8988T (cell line): ENCODE results near the gene MAP3K12.
A peak's percentile ranks its signal among the peaks of the same experiment; 100 is the strongest.
"Not testable (repeated sequence)": the region's sequence is repeated elsewhere in the genome, so short reads cannot be mapped to it uniquely, and the experiment has no call there.

Experiments used
- DNase-seq: peaks from one replicate; pipeline ENCODE4 v3.0.0; 2011

The MAP3K12 gene, protein sequence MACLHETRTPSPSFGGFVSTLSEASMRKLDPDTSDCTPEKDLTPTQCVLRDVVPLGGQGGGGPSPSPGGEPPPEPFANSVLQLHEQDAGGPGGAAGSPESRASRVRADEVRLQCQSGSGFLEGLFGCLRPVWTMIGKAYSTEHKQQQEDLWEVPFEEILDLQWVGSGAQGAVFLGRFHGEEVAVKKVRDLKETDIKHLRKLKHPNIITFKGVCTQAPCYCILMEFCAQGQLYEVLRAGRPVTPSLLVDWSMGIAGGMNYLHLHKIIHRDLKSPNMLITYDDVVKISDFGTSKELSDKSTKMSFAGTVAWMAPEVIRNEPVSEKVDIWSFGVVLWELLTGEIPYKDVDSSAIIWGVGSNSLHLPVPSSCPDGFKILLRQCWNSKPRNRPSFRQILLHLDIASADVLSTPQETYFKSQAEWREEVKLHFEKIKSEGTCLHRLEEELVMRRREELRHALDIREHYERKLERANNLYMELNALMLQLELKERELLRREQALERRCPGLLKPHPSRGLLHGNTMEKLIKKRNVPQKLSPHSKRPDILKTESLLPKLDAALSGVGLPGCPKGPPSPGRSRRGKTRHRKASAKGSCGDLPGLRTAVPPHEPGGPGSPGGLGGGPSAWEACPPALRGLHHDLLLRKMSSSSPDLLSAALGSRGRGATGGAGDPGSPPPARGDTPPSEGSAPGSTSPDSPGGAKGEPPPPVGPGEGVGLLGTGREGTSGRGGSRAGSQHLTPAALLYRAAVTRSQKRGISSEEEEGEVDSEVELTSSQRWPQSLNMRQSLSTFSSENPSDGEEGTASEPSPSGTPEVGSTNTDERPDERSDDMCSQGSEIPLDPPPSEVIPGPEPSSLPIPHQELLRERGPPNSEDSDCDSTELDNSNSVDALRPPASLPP

DNA sequence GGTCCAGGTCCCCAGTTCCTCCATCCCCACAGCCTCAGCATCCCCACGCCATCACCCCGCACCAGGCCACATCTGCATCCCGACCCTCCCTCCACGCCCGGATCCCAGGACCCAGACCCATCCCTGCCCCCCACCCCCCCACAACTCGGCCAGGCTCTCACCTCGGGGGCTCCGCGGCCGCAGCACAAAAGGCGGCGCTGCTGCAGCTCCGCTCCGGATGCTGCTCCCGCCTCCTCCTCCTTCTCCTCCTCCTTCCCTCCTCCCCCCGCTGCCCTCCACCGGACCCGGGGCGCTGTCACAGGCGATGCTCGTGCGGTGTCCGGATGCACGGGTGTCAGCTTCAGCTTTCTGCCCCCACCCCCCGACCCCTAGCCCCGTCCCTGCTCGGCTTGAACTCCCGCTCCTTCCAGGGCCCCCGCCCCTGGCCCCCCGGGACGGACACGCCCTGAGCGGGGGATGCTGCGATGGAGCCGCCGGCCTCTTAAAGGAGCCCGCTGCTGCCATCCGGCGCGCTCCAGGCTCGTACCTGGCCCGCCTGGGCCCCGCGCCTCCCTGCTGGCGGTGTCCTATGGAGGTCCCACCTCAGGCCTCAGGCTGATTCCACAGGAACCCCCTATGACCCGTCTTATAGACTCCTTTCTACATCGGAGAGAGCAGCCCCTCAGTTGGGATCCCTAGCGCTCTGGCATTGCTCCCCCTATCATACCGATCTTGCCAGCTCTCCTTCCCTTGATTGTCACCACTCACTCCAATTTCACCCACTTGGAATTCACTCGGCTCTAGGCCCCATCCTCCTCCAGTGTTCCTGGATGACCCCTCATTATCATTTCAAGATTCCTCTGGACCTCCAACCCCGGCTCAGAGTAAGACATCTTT is at the start of gene MAP3K12:
MAP3K12 (minus strand) TSS at position 193 of the 876 bp plus-strand sequence. CDS start 12,067 bp downstream, outside the sequence.
- DNase-seq = peak; percentile 59

DNA sequence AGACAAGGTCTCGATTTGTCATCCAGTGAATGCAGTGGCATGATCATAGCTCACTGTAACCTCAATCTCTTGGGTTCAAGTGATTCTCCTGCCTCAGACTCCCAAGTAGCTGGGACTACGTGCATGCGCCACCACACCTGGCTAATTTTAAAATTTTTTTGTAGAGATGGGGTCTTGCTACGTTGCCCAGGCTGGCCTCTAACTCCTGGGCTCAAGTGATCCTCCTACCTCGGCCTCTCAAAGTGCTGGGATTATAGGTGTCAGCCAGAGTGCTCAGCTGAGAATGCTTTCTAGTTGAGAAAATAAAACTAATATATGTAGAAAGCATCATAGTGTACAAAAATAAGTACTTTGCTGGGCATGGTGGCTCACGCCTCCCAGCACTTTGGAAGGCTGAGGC is 49.1 kb upstream of the MAP3K12 start:
- DNase-seq = not testable (repeated sequence)

DNA sequence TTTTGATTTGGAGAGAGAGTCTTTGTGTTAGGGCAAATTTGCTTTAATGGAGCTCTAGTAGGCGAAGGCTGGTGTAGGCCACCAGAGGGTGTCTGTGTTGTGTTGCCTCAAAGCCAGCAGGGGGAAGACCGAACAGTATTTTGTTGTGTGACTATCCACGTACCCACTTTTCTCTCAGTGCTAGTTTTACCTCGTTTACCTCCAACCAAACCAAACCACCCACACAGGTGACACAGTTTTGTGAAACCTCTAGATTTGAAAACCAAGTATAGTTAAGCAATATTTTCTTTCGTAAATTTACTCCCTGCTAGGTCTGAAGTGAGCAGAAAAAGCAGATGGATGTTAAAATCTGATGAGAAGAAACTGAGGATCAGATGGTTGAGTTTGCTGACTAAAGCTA is 44.3 kb upstream of the MAP3K12 start:
- DNase-seq = peak; percentile 33

GRCh38 chr12:53539526-53539925 is 40.3 kb upstream of the MAP3K12 start:
- no peak for DNase-seq

GRCh38 chr12:53538209-53538689 is 39.0 kb upstream of the MAP3K12 start:
- no peak for DNase-seq

DNA sequence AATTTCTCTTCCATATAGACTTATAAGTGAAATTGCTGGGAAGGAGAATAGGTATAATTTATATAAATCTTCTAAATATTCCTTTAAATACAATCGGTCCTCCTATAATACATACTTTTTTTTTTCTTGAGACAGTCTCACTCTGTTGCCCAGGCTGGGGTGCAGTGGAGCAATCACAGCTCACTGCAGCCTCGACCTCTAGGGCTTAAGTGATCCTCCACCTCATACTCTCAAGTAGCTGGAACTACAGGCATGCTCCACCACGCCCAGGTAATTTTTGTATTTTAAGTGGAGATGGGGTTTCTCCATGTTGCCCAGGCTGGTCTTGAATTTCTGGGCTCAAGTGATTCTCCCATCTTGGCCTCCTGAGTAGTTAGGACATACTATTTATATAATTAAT is 37.7 kb upstream of the MAP3K12 start:
- DNase-seq = no peak

DNA sequence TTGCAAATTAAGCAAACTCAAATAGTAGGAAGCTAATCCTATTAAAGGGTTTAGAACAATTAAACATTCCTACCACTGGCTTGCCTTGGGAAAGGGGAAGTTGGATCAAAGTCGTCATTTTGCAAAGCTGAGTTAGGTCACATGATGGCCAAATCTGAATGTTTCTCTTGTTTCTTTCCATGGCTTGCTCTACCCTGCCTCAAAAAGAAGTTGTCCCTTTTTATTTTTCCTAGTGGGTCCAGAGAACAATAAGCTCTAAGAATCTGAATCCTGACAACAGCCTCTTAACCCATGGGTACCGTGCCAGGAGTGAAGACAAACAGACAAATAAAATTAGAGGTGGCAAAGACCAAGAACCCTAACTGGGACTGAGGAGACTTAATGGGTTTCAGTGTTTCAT is 34.2 kb upstream of the MAP3K12 start:
- no peak for DNase-seq

DNA sequence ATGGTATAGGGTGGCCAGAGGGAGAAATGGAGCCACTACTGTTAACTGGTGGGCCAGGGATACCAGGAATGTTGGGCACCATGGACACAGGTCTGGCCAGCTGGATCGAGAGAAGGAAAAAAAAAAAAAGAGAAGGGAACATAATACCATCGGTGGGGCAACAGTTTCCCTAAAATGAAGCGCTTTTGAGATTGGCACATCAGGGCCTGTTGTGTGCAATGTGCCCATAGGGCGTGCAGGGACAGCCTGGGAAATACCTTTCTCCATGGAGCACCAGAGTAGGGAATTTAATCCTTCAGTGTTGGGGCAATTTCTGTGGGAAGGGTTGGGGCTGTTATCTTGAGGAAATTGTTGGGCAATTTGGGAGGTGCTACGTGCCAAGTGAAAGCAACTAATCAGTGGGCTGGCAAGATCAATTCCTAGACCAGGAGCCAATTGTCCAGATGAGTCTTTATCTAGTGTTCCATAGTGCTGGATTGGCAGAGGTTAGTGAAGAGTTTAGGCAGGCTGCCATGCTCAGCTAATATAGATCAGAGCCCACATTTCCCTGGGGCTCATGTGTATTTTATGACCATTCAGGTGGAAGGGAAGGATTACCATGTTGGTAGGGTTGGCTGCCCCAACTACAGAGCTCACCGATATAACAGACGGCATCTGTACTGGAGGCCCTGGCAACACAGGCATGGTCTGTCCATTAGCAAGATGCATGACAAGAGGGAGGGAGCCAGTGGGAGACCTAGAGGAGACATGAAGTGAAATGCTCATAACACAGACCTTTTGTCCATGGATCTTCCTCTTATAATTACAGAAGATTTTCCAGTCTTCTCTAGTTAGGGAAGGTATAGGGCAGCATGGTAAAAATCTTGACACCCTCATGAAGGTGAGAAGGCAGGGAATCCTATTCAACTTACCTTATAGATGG is 33.5 kb upstream of the MAP3K12 start:
- no peak for DNase-seq

GRCh38 chr12:53532021-53532420 is 32.8 kb upstream of the MAP3K12 start:
- no peak for DNase-seq

GRCh38 chr12:53530920-53531319 is 31.7 kb upstream of the MAP3K12 start:
- DNase-seq = no peak

- no peak for DNase-seq
Measured at GRCh38 chr12:53530061-53530460, 30.8 kb upstream of the MAP3K12 start.

- DNase-seq = no peak
Measured at GRCh38 chr12:53524476-53524875, 25.2 kb upstream of the MAP3K12 start.

DNA sequence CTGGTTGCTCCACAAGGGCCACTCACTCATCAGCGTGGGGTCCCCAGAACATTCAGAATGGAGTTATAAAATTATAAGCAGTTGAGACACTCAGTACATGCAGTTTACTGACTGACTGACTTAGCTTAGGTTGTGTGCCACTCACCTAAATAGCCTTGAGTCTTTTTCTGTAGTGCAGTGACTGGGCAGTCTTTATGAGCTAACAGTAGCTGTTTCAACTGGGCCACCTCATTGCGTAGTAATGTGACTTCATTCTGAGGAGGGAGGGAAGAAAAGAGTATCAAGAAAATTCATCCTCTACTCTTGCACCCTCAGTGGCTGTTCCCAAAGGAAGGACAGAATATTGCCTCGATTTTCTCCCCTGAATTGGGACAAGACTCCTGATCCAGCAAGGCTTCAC is 23.9 kb upstream of the MAP3K12 start:
- DNase-seq = no peak

GRCh38 chr12:53518381-53518780 is 19.1 kb upstream of the MAP3K12 start:
- DNase-seq = no peak

DNA sequence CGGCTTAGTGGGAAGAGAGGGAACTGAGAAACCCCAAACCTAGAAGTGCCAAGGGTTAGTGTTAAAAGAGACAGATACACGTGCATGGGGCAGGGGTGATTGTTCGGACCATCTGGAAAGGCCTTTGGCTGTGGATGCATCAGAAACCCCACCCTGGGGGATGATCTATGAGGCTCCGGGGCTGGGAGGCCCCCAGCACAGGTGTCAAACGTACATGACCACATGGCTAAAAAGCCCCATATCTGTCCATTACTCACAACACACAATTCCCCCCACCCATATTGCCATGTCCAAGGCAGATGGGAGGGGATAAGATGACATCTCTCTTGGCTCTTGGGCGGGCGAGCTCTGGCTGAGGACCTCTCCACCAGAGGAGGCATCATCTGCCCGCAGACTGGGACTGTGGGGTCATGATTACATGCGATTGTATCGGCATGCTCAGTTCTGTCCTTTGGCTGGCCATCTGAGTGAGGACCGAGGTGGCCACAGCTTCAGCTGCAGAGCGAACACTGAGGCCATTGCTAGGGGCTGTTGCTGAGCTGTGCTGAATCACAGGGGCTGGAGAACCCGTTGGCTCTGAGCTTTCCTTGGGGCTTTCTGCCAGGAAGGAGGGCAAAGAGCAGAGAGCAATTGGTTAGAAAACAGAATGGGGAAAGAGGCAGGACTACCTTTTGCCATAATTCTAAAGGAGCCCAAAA is 17.6 kb upstream of the MAP3K12 start:
- no peak for DNase-seq

DNA sequence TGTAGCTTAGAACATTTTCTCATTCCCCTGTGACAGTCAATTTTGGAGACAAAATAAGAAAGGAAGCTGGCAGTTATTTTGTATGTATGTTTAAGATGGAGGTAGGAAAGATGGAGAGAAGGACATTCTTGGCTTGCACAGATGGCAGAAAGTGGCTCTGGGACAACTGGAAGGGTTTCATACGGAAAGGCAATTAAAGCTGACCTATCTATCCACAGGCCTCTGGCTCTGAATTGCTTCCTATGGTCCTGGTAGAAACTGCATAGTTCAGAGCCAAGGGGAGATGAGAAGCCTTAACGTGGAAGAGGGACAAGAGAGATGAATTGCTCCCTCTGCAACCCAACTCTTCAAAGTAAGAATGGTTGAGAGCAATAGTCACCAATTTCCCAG is 16.0 kb upstream of the MAP3K12 start:
- no peak for DNase-seq

DNA sequence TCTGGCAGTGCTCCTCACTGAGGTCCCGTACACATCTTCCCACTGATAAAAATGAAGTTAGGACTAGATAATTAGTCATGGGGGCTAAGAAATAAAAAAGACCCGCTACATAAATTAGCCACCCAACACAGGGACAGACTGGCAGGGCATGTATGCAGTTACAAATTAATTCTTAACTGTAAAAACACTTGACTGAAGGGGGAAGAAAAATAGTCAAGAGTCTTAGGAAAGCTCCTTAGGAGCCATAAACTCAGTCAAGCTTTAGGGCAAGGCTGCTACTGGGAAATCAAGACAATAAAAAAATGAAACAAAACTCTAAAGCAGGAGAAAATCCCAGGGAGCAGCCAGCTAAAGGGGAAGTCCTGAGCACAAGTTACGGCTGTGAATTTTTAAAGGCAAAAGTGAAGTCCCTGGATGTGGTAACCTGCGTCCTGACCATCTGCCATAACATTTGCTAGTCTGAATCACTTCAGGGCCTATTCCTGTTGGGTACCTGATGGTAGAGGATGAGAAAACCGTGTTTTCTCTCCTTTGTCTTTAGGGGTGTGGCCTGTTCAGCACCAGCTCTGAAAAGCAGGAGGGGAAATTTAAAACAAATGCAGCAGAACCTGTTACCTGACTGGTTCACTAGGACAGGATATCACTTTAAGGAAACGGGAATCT is 15.5 kb upstream of the MAP3K12 start:
- no peak for DNase-seq

GRCh38 chr12:53513712-53514410 is 14.6 kb upstream of the MAP3K12 start:
- DNase-seq = no peak

- DNase-seq = no peak
Measured at GRCh38 chr12:53510181-53510812, 11.0 kb upstream of the MAP3K12 start.
